ENCODE measurements around the gene CSNK1A1.
A peak's percentile ranks its signal among the peaks of the same experiment; 100 is the strongest.
"Not testable (repeated sequence)": the region's sequence is repeated elsewhere in the genome, so short reads cannot be mapped to it uniquely, and the experiment has no call there.

CSNK1A1 gene

GRCh38 chr5:149457393-149457763, 93.9 kb downstream of the CSNK1A1 start:
- DNase-seq (ENCODE audit: low read depth in 1 of 2, low spot score in 1 of 2), result no peak

GRCh38 chr5:149456597-149457392, 94.4 kb downstream of the CSNK1A1 start:
- DNase-seq (ENCODE audit: low read depth in 1 of 2, low spot score in 1 of 2), result no peak

- no peak for DNase-seq (ENCODE audit: low read depth in 1 of 2, low spot score in 1 of 2)
These were observed 95.3 kb downstream of the CSNK1A1 start for GRCh38 chr5:149455889-149456409.

GRCh38 chr5:149453618-149454415, 97.4 kb downstream of the CSNK1A1 start:
- no peak for DNase-seq (ENCODE audit: low read depth in 1 of 2, low spot score in 1 of 2)

GRCh38 chr5:149452665-149453617, 98.3 kb downstream of the CSNK1A1 start:
- no peak for DNase-seq (ENCODE audit: low read depth in 1 of 2, low spot score in 1 of 2)

- no peak for DNase-seq (ENCODE audit: low read depth in 1 of 2, low spot score in 1 of 2)
These were observed 99.1 kb downstream of the CSNK1A1 start for GRCh38 chr5:149452007-149452664.

- DNase-seq (ENCODE audit: low read depth in 1 of 2, low spot score in 1 of 2), result no peak
These were observed 101.0 kb downstream of the CSNK1A1 start for GRCh38 chr5:149450199-149450598.

- DNase-seq (ENCODE audit: low read depth in 1 of 2, low spot score in 1 of 2), result no peak
These were observed 102.2 kb downstream of the CSNK1A1 start for GRCh38 chr5:149448831-149449714.

- no peak for DNase-seq (ENCODE audit: low read depth in 1 of 2, low spot score in 1 of 2)
These were observed 102.8 kb downstream of the CSNK1A1 start for GRCh38 chr5:149448431-149448830.

GRCh38 chr5:149447373-149448367, 103.6 kb downstream of the CSNK1A1 start:
- DNase-seq (ENCODE audit: low read depth in 1 of 2, low spot score in 1 of 2), result no peak

GRCh38 chr5:149446794-149447193, 104.4 kb downstream of the CSNK1A1 start:
- not testable (repeated sequence) for DNase-seq (ENCODE audit: low read depth in 1 of 2, low spot score in 1 of 2)

GRCh38 chr5:149445739-149446369, 105.4 kb downstream of the CSNK1A1 start:
- no peak for DNase-seq (ENCODE audit: low read depth in 1 of 2, low spot score in 1 of 2)

GRCh38 chr5:149445343-149445738, 105.9 kb downstream of the CSNK1A1 start:
- DNase-seq (ENCODE audit: low read depth in 1 of 2, low spot score in 1 of 2), result no peak

- not testable (repeated sequence) for DNase-seq (ENCODE audit: low read depth in 1 of 2, low spot score in 1 of 2)
These were observed 106.8 kb downstream of the CSNK1A1 start for GRCh38 chr5:149444430-149444829.

GRCh38 chr5:149443210-149443609, 108.0 kb downstream of the CSNK1A1 start:
- DNase-seq (ENCODE audit: low read depth in 1 of 2, low spot score in 1 of 2), result no peak

- peak; percentile 26 to 59 for DNase-seq (ENCODE audit: low read depth in 1 of 2, low spot score in 1 of 2)
These were observed 108.6 kb downstream of the CSNK1A1 start for GRCh38 chr5:149442563-149443182.
